HG03439 (cell line): ENCODE measurements around the gene PCGF3.
"Not testable (repeated sequence)": the region's sequence is repeated elsewhere in the genome, so short reads cannot be mapped to it uniquely, and the experiment has no call there.

Experiments
- ATAC-seq: cut with Tn5 transposase; IDR thresholded peaks from one replicate; pipeline ENCODE4 v1.9.1; 2021; ENCODE audit warnings: mild to moderate bottlenecking, moderate library complexity; ENCODE audit not compliant: unreplicated experiment

PCGF3 gene

DNA sequence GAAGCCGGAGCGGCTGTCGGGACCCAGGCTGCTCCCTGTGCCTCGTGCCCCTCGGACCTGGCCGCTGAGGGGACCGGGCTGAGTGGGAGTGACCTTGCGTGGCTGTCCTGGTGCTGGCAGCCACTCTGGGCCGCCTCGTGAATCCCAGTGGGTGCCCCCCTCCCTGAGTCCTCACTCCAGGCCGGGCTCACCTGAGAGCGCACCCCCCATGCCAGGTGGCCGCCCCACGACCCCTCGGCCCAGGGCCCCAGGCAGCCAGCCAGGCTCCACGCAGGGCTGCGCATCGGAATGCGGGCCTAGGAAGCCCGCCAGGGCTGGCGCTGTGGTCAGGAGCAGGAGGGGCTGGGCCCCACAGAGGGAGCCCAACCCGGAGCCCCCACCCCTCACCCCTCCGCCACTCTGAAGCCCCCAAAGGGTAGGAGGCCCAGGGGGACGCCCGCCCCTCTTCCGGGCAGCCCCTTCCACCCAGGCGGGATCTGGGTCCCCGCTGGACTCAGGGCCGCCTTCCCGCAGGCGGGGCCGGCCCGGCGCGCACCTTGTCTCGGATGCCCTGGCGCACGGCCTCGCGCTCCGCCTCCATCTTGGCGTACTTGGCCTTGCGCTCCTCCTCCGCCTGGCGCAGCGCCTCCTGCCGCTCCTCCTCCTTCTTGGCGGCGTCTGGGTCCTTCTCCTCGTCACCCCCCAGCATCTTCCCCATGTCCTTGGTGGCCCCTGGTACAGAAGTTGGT lies 86.4 kb downstream of the PCGF3 start:
- ATAC-seq: no peak

GRCh38 chr4:792626-793092 lies 87.0 kb downstream of the PCGF3 start:
- ATAC-seq: no peak

DNA sequence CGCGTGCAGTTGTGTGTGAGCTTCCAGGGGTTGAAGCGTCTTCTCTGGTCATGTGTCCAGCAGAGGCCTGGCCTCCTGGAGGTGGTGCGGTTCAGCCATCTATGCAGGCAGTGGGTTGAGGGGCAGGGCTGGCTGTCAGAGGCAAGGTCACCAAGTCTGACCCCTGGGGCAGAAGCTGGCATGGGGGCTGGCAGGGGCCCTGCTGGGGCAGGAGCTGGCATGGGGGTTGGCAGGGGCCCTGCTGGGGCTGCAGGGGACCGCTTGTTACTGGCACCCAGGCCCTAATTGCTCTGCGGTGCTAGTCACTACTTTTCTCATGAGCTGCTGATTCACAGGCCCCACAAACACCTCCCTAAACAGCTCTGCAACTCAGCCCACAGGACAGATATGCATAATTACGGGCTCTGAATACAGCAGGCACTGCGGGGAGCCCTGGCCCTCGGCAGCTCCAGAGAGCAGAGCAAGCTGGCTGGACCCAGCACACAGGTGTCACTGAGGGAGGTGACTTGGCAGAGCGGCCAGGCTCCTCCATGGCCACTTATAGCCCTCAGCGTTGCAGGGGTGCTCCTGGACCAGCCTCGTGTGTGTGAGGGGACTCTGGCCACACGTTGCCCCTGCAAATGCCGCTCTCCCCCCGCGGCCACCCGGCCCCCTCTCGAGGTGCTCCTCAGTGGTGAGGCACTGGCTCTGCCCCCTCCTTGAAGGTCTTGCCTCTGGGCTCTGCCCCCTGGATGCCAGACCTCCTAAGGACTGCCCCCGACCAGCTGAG lies 87.6 kb downstream of the PCGF3 start:
- ATAC-seq: no peak

DNA sequence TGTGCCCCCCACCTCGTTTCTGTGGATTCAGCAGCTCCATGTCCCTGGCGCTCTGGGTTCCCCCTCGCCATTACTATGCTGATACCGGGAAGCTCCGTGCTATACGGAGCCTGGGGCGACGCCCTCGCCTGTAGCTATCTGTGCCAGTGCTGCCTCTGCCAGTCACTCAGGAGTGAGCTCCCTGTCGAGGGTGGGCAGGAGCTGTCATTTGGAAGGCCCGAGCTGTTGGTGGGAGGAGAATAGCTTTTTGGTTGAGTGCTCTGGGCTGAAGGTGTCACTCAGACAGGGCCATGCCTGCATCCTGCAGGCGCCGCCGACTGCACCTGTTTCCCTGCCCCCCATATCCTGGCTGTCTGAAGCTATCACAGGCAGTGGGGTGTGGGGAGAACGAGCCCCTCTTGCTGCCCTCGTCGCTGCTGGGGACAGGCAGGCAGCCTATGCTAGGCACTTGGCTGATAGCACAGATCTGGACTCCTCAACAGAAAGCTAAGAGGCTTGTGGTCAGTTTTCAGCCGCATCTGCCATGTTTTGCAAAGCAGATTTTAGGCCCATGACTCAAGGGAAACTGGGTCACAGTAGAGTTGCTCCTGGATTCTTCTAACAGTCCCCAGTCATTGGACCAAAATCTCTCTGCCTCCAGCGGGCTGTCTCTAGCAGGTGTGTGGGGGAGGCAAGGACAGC lies 88.4 kb downstream of the PCGF3 start:
- no peak for ATAC-seq

DNA sequence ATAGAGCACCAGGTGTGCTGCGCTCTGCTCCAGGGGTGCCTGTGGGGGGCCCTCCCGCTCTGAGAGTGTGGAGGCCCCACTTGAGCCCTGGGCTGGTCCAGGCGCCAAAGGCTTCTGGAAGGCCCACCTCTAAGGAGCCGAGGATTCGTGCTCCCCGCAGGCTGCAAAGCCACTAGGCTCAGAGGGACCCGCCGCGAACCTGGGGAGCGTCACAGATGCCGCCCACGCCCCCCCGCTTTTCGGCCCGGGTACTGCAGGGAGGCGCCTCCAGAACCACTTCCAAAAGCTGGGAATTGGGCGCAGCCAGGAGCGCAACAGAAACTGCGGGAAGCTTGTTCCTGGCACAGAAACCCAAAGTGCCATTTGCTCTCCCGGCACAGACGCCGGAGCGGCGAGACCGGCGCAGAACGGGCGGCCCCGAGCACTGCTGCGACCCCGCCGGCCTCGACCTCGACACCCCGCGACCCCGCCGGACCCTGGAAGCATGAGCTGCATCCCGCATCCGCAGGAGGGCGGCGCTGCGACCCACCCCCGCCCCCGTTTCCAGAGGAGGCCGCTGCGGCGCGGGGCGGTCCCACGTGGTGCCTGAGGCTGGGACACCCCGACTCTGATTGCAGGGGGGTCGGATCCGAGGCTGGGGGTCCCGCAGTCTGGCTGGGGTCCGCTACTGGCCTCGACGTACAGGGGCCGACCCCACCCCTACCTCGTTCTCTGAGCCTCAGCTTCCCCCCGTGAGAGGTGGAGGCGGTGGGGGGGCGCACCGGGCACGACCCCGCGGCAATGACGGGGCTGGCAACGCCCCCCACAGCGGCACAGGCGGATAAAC lies 89.5 kb downstream of the PCGF3 start:
- no peak for ATAC-seq

DNA sequence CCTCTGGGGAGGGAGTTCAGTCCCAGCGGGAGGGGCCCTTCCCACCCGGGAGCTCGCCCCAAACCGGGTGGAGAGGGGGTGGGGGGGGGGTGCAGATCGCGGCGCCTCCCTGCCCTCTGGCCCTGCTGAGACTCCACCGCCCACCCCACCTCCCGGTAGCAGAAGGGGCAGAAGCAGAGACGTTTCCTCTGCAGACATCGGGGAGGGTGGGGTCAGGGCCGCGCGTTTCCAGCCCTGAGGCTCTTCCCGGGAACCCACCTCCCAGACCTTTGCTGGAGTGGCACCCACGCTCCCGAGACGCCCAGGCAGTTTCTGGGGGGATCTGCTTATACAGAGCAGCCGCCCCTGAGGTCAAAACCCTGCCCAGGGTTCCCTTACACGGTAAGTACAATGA lies 90.1 kb downstream of the PCGF3 start:
- no peak for ATAC-seq

DNA sequence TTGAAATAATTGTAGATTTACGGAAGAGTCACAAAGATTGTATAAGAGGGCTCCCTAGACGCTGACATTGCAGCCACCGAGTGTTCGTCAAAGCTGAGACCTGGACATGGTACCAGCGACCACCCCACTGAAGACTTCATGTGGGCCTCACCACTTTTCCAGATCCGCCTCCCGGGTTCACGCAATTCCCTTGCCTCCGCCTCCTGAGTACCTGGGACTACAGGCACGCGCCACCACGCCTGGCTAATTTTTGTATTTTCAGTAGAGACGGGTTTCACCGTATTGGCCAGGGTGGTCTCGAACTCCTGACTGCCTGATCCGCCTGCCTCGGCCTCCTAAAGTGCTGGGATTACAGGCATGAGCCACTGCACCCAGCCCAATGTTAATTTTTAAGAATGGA lies 90.6 kb downstream of the PCGF3 start:
- no peak for ATAC-seq

DNA sequence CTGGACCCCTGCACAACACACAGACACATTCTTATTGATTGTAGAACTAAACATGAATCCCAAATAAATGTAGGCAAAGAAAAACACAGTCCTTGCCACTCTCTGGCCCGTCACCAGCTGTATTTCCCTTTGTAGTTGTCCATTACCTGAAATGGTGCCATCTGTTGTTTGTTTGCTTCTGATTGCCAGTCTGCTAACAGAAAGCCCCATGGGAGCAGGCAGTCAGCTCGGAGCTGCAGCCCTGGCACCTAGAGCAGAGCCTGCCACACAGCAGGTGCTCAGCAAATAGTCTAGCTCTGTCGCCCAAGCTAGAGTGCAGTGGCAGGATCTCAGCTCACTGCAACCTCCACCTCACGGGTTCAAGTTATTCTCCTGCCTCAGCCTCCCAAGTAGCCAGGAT lies 91.4 kb downstream of the PCGF3 start:
- ATAC-seq: no peak

GRCh38 chr4:801436-802124 lies 95.9 kb downstream of the PCGF3 start:
- no peak for ATAC-seq

DNA sequence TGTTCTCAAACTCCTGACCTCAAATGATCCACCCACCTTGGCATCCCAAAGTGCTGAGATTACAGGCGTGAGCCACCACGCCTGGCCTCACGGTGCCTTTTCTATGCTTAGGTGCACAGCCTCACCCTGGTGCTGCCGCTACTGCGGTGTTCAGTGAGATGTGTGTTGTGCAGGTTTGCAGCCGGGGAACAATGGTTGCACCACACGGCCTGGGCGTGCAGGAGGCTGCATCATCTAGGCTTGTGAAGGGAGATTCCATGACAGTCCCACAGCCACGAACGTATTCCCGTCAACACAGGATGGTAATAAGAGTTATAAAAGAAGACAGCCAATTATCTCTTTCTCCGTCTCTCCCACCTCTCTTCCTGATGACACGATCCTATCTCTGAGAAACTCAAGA lies 98.3 kb downstream of the PCGF3 start:
- no peak for ATAC-seq

DNA sequence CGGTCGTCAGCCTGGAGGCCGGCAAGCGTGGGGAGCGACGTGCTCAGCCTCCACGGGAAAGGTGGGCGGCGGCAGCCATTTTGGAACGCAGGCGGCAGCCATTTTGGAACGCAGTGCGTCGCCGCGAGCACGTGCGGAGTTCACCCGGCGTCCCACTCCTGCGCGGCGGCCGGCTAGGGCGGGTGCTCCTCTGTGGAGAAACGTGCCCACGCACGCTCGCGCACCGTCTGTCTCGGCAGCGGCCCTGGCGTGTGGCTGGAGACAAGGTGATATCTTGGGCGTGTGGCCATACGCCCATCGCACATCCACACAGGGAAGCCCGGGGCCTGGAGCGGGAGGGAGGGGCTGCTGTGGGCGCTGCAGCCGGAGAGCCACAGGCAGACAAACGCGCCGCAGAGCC lies 99.2 kb downstream of the PCGF3 start:
- ATAC-seq: no peak

GRCh38 chr4:806979-807378 lies 101.3 kb downstream of the PCGF3 start:
- not testable (repeated sequence) for ATAC-seq

DNA sequence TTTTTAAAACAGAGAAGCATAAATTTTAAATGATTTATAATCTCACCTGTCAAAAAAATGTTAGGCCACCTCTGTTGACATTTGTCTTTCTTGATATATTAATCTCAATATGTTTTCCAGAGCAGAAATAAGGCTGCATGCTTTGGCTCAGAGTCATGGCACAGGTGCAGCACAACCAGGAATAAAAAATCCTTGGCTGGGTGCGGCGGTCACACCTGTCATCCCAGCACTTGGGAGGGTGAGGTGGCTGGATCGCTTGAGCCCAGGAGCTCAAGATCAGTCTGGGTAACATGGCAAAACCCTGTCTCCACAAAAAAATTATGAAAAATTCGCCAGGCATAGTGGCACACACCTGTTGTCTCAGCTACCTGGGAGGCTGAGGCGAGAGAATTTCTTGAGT lies 102.2 kb downstream of the PCGF3 start:
- no peak for ATAC-seq

GRCh38 chr4:808860-809570 lies 103.4 kb downstream of the PCGF3 start:
- no peak for ATAC-seq

- ATAC-seq: no peak
Observed at GRCh38 chr4:813900-814299, 108.3 kb downstream of the PCGF3 start.

DNA sequence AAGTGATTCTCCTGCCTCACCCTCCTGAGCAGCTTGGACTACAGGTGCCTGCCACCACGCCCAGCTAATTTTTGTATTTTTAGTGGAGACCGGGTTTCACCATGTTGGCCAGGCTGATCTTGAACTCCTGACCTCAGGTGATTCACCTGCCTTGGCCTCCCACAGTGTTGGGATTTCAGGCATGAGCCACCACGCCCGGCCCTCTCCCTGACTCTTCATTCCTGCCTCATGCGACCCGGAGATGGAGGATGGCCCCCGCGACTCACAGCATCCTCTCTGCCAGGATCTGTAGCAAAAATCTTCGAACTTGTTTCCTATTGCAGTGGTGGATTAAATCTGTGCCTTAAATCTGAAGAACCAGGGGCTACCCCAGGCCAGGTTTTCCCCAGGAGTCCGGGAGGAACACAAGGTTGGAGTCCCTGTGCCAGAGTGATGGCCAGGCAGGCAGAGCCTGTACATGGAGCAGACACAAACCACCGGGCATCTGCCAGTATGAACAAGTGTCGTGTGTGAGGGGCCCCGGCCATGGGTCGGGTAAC lies 108.7 kb downstream of the PCGF3 start:
- ATAC-seq: no peak

- no peak for ATAC-seq
Observed at GRCh38 chr4:815464-816146, 110.0 kb downstream of the PCGF3 start.

- no peak for ATAC-seq
Observed at GRCh38 chr4:818106-818921, 112.7 kb downstream of the PCGF3 start.
